ENCODE measurements around the gene SLC6A1. TPM values are rescaled to one million over a fixed set of nuclear protein-coding genes. Genes with fewer than 3 reads are reported as not detected.

The SLC6A1 gene
- total RNA-seq, 2 experiments from 2014 or later: not detected

DNA sequence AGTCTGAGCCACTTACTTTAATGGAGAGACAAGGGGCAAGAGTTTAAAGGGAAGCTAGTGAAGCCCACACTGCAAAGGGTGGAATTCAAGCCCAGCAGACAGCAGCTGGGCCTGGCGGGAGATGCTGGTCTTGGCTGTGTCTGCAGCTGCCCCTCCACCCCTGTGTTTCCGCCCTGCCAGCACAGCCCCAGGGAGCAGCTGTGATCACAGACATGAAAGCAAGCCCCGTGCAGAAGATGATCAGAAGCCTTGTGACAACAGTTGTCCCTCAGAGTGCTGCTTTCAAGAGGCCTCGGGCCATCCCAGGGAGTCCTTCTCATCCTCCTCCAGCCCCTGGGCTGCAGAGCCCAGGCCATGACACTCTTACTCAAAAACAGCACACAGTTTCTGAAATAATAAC is 24.1 kb upstream of the SLC6A1 start:
- Histone ChIP-seq H3K36me3 (ENCODE audit: insufficient read depth, low read length) (no peaks in the 10 kb centered on the region), H3K27me3 (ENCODE audit: control insufficient read depth in 1 of 2, insufficient read depth in 2 of 2, low read length in 2 of 2) (peaks cover 8% of the 10 kb centered on the region in 2 experiments), H3K27ac (ENCODE audit: low read depth in 1 of 2, low read length in 2 of 2) (no peak overlapping the region), H3K4me3 (ENCODE audit: low read length) (no peak overlapping the region), H3K9me3 (ENCODE audit: control insufficient read depth in 1 of 2, insufficient read depth in 1 of 2, low read length in 2 of 2) (no peaks in the 10 kb centered on the region), H3K4me1 (ENCODE audit: insufficient read depth, low read length) (no peaks in the 10 kb centered on the region)
- DNase-seq (no peak), ATAC-seq (ENCODE audit: poor library complexity) (no peak)
- TF ChIP-seq, protein P1, sequence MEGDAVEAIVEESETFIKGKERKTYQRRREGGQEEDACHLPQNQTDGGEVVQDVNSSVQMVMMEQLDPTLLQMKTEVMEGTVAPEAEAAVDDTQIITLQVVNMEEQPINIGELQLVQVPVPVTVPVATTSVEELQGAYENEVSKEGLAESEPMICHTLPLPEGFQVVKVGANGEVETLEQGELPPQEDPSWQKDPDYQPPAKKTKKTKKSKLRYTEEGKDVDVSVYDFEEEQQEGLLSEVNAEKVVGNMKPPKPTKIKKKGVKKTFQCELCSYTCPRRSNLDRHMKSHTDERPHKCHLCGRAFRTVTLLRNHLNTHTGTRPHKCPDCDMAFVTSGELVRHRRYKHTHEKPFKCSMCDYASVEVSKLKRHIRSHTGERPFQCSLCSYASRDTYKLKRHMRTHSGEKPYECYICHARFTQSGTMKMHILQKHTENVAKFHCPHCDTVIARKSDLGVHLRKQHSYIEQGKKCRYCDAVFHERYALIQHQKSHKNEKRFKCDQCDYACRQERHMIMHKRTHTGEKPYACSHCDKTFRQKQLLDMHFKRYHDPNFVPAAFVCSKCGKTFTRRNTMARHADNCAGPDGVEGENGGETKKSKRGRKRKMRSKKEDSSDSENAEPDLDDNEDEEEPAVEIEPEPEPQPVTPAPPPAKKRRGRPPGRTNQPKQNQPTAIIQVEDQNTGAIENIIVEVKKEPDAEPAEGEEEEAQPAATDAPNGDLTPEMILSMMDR (IDR thresholded peaks at IDR 0.05): no peak
- no peaks in the 10 kb centered on the region for H3K9me3 Mint-ChIP-seq
- ChIA-PET POLR2A (no interaction called here), CTCF (no interaction called here)
- H3K4me3 Mint-ChIP-seq: no peak overlapping the region
- peaks cover 48% of the 10 kb centered on the region for H3K27me3 Mint-ChIP-seq
- H3K36me3 Mint-ChIP-seq (ENCODE audit: low read depth): no peaks in the 10 kb centered on the region
- H3K4me1 Mint-ChIP-seq (ENCODE audit: low read depth): no peaks in the 10 kb centered on the region
- no peak overlapping the region for H3K27ac Mint-ChIP-seq
- intact Hi-C loops (cut with DNase I, micrococcal nuclease): no loop called here

DNA sequence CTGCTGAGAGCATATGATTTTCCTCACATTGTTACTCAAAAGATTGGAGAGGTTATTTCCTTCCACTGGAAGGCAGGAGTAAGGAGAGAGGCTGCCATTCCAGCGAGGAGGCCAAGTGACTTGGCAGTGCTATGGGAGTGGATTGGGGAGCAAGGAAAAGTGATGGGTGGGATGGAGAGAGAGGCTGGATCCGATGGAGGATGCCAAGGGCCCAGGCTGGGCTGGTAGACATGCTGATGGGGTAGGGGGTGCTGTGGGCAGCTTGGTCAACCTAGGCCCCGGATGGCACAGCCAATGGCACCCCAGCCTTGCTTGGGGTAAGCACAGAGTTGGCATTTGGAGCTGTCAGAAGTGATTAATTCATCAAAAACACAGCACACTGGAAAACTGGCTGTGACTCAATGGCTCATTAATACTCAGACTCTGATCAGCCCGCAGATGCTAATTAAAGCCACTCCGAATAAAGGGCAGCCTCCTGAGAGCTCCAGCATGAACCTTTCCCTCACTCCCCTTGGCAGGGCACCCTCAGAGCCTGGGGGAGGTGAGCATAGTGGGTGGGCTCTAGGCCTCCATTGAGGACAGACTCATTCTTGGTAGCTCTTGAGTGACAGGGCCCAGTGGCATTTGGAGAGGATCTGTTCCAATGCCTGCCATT is 22.1 kb upstream of the SLC6A1 start:
- Mint-ChIP-seq H3K4me3 (no peak overlapping the region), H3K36me3 (ENCODE audit: low read depth) (no peaks in the 10 kb centered on the region), H3K27me3 (peaks cover 43% of the 10 kb centered on the region), H3K9me3 (no peaks in the 10 kb centered on the region), H3K4me1 (ENCODE audit: low read depth) (no peaks in the 10 kb centered on the region), H3K27ac (no peak overlapping the region)
- ChIA-PET CTCF (no interaction called here), POLR2A (no interaction called here)
- no peaks in the 10 kb centered on the region for H3K36me3 ChIP-seq (ENCODE audit: insufficient read depth, low read length)
- TF ChIP-seq, protein P1 (IDR thresholded peaks at IDR 0.05): no peak
- no peaks in the 10 kb centered on the region for H3K9me3 ChIP-seq (ENCODE audit: control insufficient read depth in 1 of 2, insufficient read depth in 1 of 2, low read length in 2 of 2)
- H3K4me3 ChIP-seq (ENCODE audit: low read length): no peak overlapping the region
- intact Hi-C loops (cut with DNase I, micrococcal nuclease): no loop called here
- H3K4me1 ChIP-seq (ENCODE audit: insufficient read depth, low read length): no peaks in the 10 kb centered on the region
- no peak overlapping the region for H3K27ac ChIP-seq (ENCODE audit: low read depth in 1 of 2, low read length in 2 of 2)
- H3K27me3 ChIP-seq (ENCODE audit: control insufficient read depth in 1 of 2, insufficient read depth in 2 of 2, low read length in 2 of 2): peaks cover 8 to 9% of the 10 kb centered on the region in 2 experiments
- DNase-seq: no peak
- no peak for ATAC-seq (ENCODE audit: poor library complexity)

DNA sequence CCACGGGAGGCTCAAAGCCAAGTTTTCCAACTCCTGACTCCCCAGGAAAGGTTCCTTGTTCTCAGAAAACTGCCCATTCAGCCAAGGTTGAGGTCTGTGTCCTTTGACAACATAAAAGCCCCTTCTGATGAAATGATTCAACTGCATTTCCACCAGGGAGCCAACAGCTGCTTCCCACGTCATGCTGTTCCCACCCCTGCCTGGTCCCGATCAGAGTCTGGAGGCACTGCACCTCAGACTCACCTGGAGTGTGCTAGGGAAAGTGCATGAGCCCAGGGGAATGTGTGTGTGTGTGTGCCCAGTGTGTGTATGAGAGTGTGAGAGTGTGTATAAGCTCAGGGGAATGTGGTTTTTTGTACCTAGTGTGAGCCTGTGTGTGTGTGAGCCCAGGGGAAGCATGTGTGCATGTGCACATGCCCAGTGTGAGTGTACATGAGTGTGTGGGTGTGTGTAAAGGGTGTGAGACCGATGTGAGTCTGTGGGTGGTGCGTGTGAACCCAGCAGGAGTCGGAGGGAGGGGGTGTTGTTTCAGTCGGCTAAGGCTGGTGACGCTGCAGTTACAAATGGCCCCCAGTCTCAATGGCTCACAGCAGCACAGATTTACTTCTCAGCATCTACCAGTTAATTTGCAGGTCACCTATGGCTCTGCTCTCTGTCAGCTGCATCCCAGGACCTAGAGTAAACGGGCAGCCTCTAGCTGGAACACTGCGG is 20.3 kb upstream of the SLC6A1 start:
- Histone ChIP-seq H3K27me3 (ENCODE audit: control insufficient read depth in 1 of 2, insufficient read depth in 2 of 2, low read length in 2 of 2) (peaks cover 4 to 8% of the 10 kb centered on the region in 2 experiments), H3K9me3 (ENCODE audit: control insufficient read depth in 1 of 2, insufficient read depth in 1 of 2, low read length in 2 of 2) (no peaks in the 10 kb centered on the region), H3K4me3 (ENCODE audit: low read length) (no peak overlapping the region), H3K27ac (ENCODE audit: low read depth in 1 of 2, low read length in 2 of 2) (no peak overlapping the region), H3K36me3 (ENCODE audit: insufficient read depth, low read length) (no peaks in the 10 kb centered on the region), H3K4me1 (ENCODE audit: insufficient read depth, low read length) (no peaks in the 10 kb centered on the region)
- no peak for DNase-seq
- ChIA-PET CTCF (no interaction called here), POLR2A (no interaction called here)
- Mint-ChIP-seq H3K4me1 (ENCODE audit: low read depth) (no peaks in the 10 kb centered on the region), H3K9me3 (no peaks in the 10 kb centered on the region), H3K27me3 (peaks cover 41% of the 10 kb centered on the region), H3K27ac (no peak overlapping the region), H3K4me3 (no peak overlapping the region), H3K36me3 (ENCODE audit: low read depth) (no peaks in the 10 kb centered on the region)
- no peak for ATAC-seq (ENCODE audit: poor library complexity)
- intact Hi-C loops (cut with DNase I, micrococcal nuclease): no loop called here
- TF ChIP-seq, protein P1 (IDR thresholded peaks at IDR 0.05): no peak

All from CD4-positive, alpha-beta T cell (primary cell).